K562 (cell line): ENCODE data around the gene RNF207. TPM values are rescaled to one million over a fixed set of nuclear protein-coding genes. Genes with fewer than 3 reads are reported as not detected.

Experiments
- CCAR2 ChIP-seq: fragments of 200-400 bp; formaldehyde crosslinking; IDR thresholded peaks from 2 replicates; pipeline ENCODE4 v1.6.1; 2017; ENCODE audit warnings: mild to moderate bottlenecking, low read depth, low read length
- ETS2 ChIP-seq: IDR thresholded peaks from 2 replicates; pipeline ENCODE4 v1.6.1; 2016; ENCODE audit warnings: borderline replicate concordance, missing genetic modification characterization, mild to moderate bottlenecking, moderate library complexity, missing compliant biosample characterization; ENCODE audit not compliant: poor library complexity, severe bottlenecking
- ETV6 ChIP-seq, 3 experiments: fragments of 150-350 bp in 1 of 3; sonication (generic) in 1 of 3; formaldehyde crosslinking in 1 of 3; IDR thresholded peaks; 2 replicates each; pipeline versions ENCODE4 v1.6.1 to v1.8.0; 2014 to 2022; ENCODE audit warnings: borderline replicate concordance in 2 of 3, low read depth in 2 of 3, antibody characterized with exemption in 1 of 3, low read length in 1 of 3, mild to moderate bottlenecking in 1 of 3, missing genetic modification reagents in 1 of 3
- GTF2F1 ChIP-seq: IDR thresholded peaks from 2 replicates; pipeline ENCODE4 v1.6.1; 2011; ENCODE audit warnings: low read depth, low read length, improper control_type of control experiment
- HDAC2 ChIP-seq: fragments of 450-650 bp; IDR thresholded peaks from 2 replicates; pipeline ENCODE4 v1.6.1; 2016; ENCODE audit warnings: mild to moderate bottlenecking
- ILK ChIP-seq: fragments of 450-650 bp; IDR thresholded peaks from 2 replicates; pipeline ENCODE4 v1.6.1; 2016; ENCODE audit warnings: missing genetic modification characterization, low read depth, mild to moderate bottlenecking, missing compliant biosample characterization, moderate library complexity, borderline replicate concordance
- KLF13 ChIP-seq: fragments of 450-650 bp; IDR thresholded peaks from 2 replicates; pipeline ENCODE4 v1.6.1; 2016; ENCODE audit warnings: missing genetic modification characterization, low read depth, mild to moderate bottlenecking, missing compliant biosample characterization, moderate library complexity, borderline replicate concordance
- POLR2AphosphoS5 ChIP-seq: IDR thresholded peaks from 2 replicates; pipeline ENCODE4 v1.6.1; 2011; ENCODE audit warnings: mild to moderate bottlenecking, low read depth, low read length, moderate library complexity; ENCODE audit not compliant: control insufficient read depth, insufficient read depth
- RERE ChIP-seq: sonication (generic); formaldehyde crosslinking; IDR thresholded peaks from 2 replicates; pipeline ENCODE4 v1.8.0; 2023; ENCODE audit warnings: missing genetic modification reagents, mild to moderate bottlenecking, borderline replicate concordance
- THRA ChIP-seq: fragments of 450-650 bp; IDR thresholded peaks from 2 replicates; pipeline ENCODE4 v1.6.1; 2017; ENCODE audit warnings: mild to moderate bottlenecking, moderate library complexity
- ZBTB9 ChIP-seq: fragments of 450-650 bp; formaldehyde crosslinking; IDR thresholded peaks from 2 replicates; pipeline ENCODE4 v1.4.0; 2020; ENCODE audit warnings: mild to moderate bottlenecking, moderate library complexity
- ZKSCAN8 ChIP-seq: fragments of 200-800 bp; sonication (Bioruptor generic); IDR thresholded peaks from 2 replicates; pipeline ENCODE4 v1.6.1; 2016; ENCODE audit warnings: missing genetic modification characterization, missing compliant biosample characterization
- ZNF408 ChIP-seq: fragments of 250-450 bp; sonication (Bioruptor Pico); IDR thresholded peaks from 2 replicates; pipeline ENCODE4 v1.4.0; 2020; ENCODE audit warnings: low read depth, mild to moderate bottlenecking, moderate library complexity
- ZNF75A ChIP-seq: fragments of 450-650 bp; formaldehyde crosslinking; IDR thresholded peaks from 2 replicates; pipeline ENCODE4 v1.4.0; 2020; ENCODE audit warnings: mild to moderate bottlenecking
- polyA plus RNA-seq, 8 experiments: library from polyadenylated mRNA; depleted of rRNA in 4 of 8; stranded (reverse) in 5 of 8; unstranded in 3 of 8; fragments of >200 nt; fragmentation: Nextera tagmentation in 2 of 8; fragmentation: Illumina TruSeq in 1 of 8; extraction: Ambion mirVana in 2 of 8; extraction: Trizol in 1 of 8; gene quantifications; 2 replicates each; pipeline versions ENCODE4 v1.2.1 to v1.2.3, GENCODE V29; 2011 to 2014; ENCODE audit warnings: inconsistent platforms in 1 of 8, missing spikeins in 1 of 8
- total RNA-seq, 7 experiments: library from RNA; depleted of rRNA in 6 of 7; stranded (reverse); fragments of >200 nt in 6 of 7; fragmentation: Illumina TruSeq in 2 of 7; extraction: Trizol in 2 of 7; gene quantifications; 2 replicates each; pipeline versions ENCODE4 v1.2.1 to v1.2.3, GENCODE V29; 2011 to 2021; ENCODE audit warnings: low replicate concordance in 1 of 7

RNF207 gene
- total and polyA plus RNA-seq, 9 of the 15 experiments (the other 6 are each of a cell fraction or from before 2014, with no cell fraction given) = 2.7 to 30.6 (median 12.9) TPM

GRCh38 chr1:6205849-6206519 is at the start of gene RNF207 (continued):
- no peak for TF ChIP-seq RERE (CRISPR knock-in tag)
- no peak for TF ChIP-seq GTF2F1
- no peak for TF ChIP-seq ETV6 (IDR thresholded peaks at IDR 0.05; ENCODE audit: borderline replicate concordance in 1 of 2, low read depth in 2 of 2, low read length in 1 of 2)
- TF ChIP-seq ETV6 (CRISPR knock-in tag; IDR thresholded peaks at IDR 0.05; ENCODE audit: borderline replicate concordance) = no peak
- TF ChIP-seq POLR2AphosphoS5 = peak; percentile 40; the same call in 1 of the 2 replicates
- no peak for TF ChIP-seq ZBTB9 (CRISPR knock-in tag)
- TF ChIP-seq ZNF408 (CRISPR knock-in tag) = no peak
- TF ChIP-seq THRA = no peak
- no peak for TF ChIP-seq CCAR2
- no peak; the same call in 1 of the 2 replicates for TF ChIP-seq HDAC2
- TF ChIP-seq ZNF75A (CRISPR knock-in tag) = no peak
- TF ChIP-seq ILK (tag) = no peak
- no peak for TF ChIP-seq ETS2
- no peak for TF ChIP-seq KLF13
- TF ChIP-seq ZKSCAN8 (CRISPR knock-in tag) = no peak
